HEK293 (cell line): ENCODE measurements around the gene NOP10.

ENCODE experiments used
- CTCF ChIA-PET: fragments of 350-600 bp; formaldehyde crosslinking; extraction: SDS; loops from one replicate; lab custom pipeline; 2021; ENCODE audit warnings: antibody characterized with exemption; lab: Yijun Ruan, JAX
- POLR2A ChIA-PET: fragments of 300-600 bp; formaldehyde crosslinking; extraction: SDS; loops from one replicate; lab custom pipeline; 2020; ENCODE audit warnings: antibody characterized with exemption, inconsistent platforms; lab: Yijun Ruan, JAX
- H3K27ac ChIP-seq: fragments of 200-500 bp; sonication (Bioruptor generic); 2 replicates; pipeline ENCODE4 v1.5.1; 2014; ENCODE audit warnings: low read depth, low read length, control low read depth, inconsistent platforms; ENCODE audit errors: extremely low read depth
- H3K36me3 ChIP-seq, 2 experiments: fragments of 200-500 bp in 1 of 2; sonication (Bioruptor generic) in 1 of 2; 1 replicate in 1 of 2; 2 replicates in 1 of 2; pipeline ENCODE4 v1.5.1; 2014 to 2017; ENCODE audit warnings: inconsistent platforms in 2 of 2, low read length in 2 of 2; ENCODE audit not compliant: control insufficient read depth in 2 of 2, insufficient read depth in 1 of 2
- H3K4me1 ChIP-seq: fragments of 200-500 bp; sonication (Bioruptor generic); 2 replicates; pipeline ENCODE4 v1.5.1; 2014; ENCODE audit warnings: mild to moderate bottlenecking, low read length, inconsistent platforms; ENCODE audit not compliant: control insufficient read depth, insufficient read depth
- H3K4me3 ChIP-seq: 2 replicates; pipeline ENCODE4 v1.5.1; 2011; ENCODE audit warnings: low read depth, mild to moderate bottlenecking, control low read depth, low read length, moderate library complexity
- H3K9me3 ChIP-seq: fragments of 200-500 bp; sonication (Bioruptor generic); 2 replicates; pipeline ENCODE4 v1.5.1; 2014; ENCODE audit warnings: low read depth, low read length, inconsistent platforms; ENCODE audit not compliant: control insufficient read depth, insufficient read depth
- BCL11A ChIP-seq: fragments of 450-650 bp; formaldehyde crosslinking; IDR thresholded peaks from 2 replicates; pipeline ENCODE4 v1.5.1; 2016; ENCODE audit warnings: low read depth, missing biosample characterization, missing genetic modification characterization
- BCL6B ChIP-seq: fragments of 450-650 bp; formaldehyde crosslinking; IDR thresholded peaks from 2 replicates; pipeline ENCODE4 v1.5.1; 2017; ENCODE audit warnings: missing biosample characterization, missing genetic modification characterization
- EGR2 ChIP-seq: fragments of 450-650 bp; formaldehyde crosslinking; IDR thresholded peaks from 2 replicates; pipeline ENCODE4 v1.5.1; 2016; ENCODE audit warnings: low read depth, missing biosample characterization, missing genetic modification characterization
- INSM2 ChIP-seq: fragments of 450-650 bp; formaldehyde crosslinking; IDR thresholded peaks from 2 replicates; pipeline ENCODE4 v1.5.1; 2016; ENCODE audit warnings: missing biosample characterization, missing genetic modification characterization
- PRDM4 ChIP-seq: fragments of 450-650 bp; formaldehyde crosslinking; IDR thresholded peaks from 2 replicates; pipeline ENCODE4 v1.5.1; 2017; ENCODE audit warnings: missing biosample characterization, missing genetic modification characterization
- ZFP69B ChIP-seq: fragments of 450-650 bp; formaldehyde crosslinking; IDR thresholded peaks from 2 replicates; pipeline ENCODE4 v1.5.1; 2016; ENCODE audit warnings: missing biosample characterization, missing genetic modification characterization
- ZNF148 ChIP-seq: fragments of 450-650 bp; formaldehyde crosslinking; IDR thresholded peaks from 2 replicates; pipeline ENCODE4 v1.5.0; 2017; ENCODE audit warnings: missing biosample characterization, missing genetic modification characterization, borderline replicate concordance
- ZNF18 ChIP-seq: fragments of 450-650 bp; formaldehyde crosslinking; IDR thresholded peaks from 2 replicates; pipeline ENCODE4 v1.5.1; 2016; ENCODE audit warnings: missing biosample characterization, missing genetic modification characterization
- ZNF184 ChIP-seq: fragments of 450-650 bp; IDR thresholded peaks from 2 replicates; pipeline ENCODE4 v1.5.1; 2018; ENCODE audit warnings: missing biosample characterization, mild to moderate bottlenecking, missing genetic modification characterization
- ZNF449 ChIP-seq: fragments of 450-650 bp; formaldehyde crosslinking; IDR thresholded peaks from 2 replicates; pipeline ENCODE4 v1.5.1; 2017; ENCODE audit warnings: missing biosample characterization, mild to moderate bottlenecking, missing genetic modification characterization, moderate library complexity
- ZNF501 ChIP-seq: fragments of 450-650 bp; formaldehyde crosslinking; IDR thresholded peaks from 2 replicates; pipeline ENCODE4 v1.5.1; 2016; ENCODE audit warnings: missing biosample characterization, missing genetic modification characterization
- ZNF654 ChIP-seq: fragments of 450-650 bp; formaldehyde crosslinking; IDR thresholded peaks from 2 replicates; pipeline ENCODE4 v1.5.1; 2016; ENCODE audit warnings: low read depth, missing biosample characterization, missing genetic modification characterization

NOP10 gene

GRCh38 chr15:34341381-34342212, 1.3 kb downstream of the NOP10 start (continued):
- TF ChIP-seq ZNF449 (tag by site-specific recombination) (no peak), BCL6B (tag by site-specific recombination) (no peak), ZNF501 (tag by site-specific recombination) (no peak), ZNF184 (tag by site-specific recombination) (no peak), EGR2 (tag by site-specific recombination) (no peak)

- POLR2A ChIA-PET, result no interaction called here
- CTCF ChIA-PET, result interaction anchor here (1.2 to 2.0 kb wide), 2 partner anchors 19 to 27 kb away, joined by 7 to 8 read pairs; partner anchors contain the start of gene LPCAT4
- H3K4me1 ChIP-seq, result no peaks in the 10 kb centered on the region
- no peaks in the 10 kb centered on the region for H3K9me3 ChIP-seq
- H3K4me3 ChIP-seq, result no peak overlapping the region
- H3K27ac ChIP-seq, result no peak overlapping the region
- TF ChIP-seq ZNF148 (tag by site-specific recombination) (no peak), ZNF18 (tag by site-specific recombination) (no peak), BCL11A (tag by site-specific recombination) (no peak), ZNF184 (tag by site-specific recombination) (no peak), INSM2 (tag by site-specific recombination) (no peak), ZNF654 (no peak), ZFP69B (tag by site-specific recombination) (no peak), PRDM4 (tag by site-specific recombination) (no peak)
- peaks cover 6 to 23% of the 10 kb centered on the region in 2 experiments; a peak in 2 of 3 replicates for H3K36me3 ChIP-seq
These were observed 3.0 kb downstream of the NOP10 start for GRCh38 chr15:34339946-34340345.
